Mesangial cell (primary cell): ENCODE measurements around the gene INTS1. TPM values are rescaled to one million over a fixed set of nuclear protein-coding genes. Genes with fewer than 3 reads are reported as not detected.

Experiments used
- total RNA-seq: library from RNA; depleted of rRNA; stranded (reverse); fragments of >200 nt; gene quantifications from 2 replicates; pipeline ENCODE4 v1.2.3, GENCODE V29; 2015

The INTS1 gene, protein sequence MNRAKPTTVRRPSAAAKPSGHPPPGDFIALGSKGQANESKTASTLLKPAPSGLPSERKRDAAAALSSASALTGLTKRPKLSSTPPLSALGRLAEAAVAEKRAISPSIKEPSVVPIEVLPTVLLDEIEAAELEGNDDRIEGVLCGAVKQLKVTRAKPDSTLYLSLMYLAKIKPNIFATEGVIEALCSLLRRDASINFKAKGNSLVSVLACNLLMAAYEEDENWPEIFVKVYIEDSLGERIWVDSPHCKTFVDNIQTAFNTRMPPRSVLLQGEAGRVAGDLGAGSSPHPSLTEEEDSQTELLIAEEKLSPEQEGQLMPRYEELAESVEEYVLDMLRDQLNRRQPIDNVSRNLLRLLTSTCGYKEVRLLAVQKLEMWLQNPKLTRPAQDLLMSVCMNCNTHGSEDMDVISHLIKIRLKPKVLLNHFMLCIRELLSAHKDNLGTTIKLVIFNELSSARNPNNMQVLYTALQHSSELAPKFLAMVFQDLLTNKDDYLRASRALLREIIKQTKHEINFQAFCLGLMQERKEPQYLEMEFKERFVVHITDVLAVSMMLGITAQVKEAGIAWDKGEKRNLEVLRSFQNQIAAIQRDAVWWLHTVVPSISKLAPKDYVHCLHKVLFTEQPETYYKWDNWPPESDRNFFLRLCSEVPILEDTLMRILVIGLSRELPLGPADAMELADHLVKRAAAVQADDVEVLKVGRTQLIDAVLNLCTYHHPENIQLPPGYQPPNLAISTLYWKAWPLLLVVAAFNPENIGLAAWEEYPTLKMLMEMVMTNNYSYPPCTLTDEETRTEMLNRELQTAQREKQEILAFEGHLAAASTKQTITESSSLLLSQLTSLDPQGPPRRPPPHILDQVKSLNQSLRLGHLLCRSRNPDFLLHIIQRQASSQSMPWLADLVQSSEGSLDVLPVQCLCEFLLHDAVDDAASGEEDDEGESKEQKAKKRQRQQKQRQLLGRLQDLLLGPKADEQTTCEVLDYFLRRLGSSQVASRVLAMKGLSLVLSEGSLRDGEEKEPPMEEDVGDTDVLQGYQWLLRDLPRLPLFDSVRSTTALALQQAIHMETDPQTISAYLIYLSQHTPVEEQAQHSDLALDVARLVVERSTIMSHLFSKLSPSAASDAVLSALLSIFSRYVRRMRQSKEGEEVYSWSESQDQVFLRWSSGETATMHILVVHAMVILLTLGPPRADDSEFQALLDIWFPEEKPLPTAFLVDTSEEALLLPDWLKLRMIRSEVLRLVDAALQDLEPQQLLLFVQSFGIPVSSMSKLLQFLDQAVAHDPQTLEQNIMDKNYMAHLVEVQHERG (N-terminal part only)
- 133 and 143 TPM in 2 replicates for total RNA-seq

DNA sequence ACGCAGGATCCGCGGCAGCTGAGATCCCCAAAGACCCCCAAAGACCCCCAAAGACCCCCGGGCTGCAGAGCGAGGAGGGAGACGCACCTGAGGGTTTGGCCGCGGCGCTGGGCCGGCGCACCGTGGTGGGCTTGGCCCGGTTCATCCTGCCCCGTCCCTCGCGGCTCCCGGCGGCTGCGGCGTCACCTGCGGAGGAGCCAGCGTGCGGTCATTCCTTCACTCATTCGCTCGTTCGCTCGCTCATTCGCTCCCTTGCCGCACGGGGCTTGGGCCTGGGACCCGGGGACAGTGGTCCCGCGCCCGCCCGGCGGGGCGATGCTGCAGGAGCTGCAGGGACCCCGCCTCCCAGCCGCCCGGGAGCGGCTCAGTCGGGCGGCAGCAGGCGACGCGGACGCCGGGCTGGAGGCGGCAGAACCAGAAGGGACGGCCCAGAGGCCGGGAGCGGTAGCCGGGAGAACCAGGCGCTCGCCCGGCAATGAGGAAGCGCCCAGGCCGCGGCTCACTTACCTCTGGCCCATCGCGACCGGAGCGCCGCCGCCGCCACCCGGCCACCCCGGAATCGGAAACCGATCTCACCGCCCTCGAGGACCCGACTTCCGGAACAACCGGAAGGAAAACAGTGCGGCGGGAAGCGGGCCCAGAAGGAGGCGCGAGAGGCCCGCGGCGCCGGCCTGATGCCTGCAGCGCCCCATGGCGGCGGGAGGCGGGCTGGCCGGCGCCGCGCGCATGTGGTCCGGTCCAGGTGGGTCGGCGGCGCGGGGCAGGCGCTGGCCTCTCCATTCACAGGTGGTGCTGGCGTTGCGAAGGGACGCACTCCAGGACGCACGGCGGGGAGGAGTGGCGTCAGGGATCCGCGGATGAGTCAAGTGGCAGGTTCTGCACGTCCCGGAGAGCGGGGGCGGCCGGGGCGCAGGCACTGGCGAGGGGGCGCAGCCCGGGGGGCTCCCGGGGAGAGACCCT, at the start of gene INTS1:
TSS of gene INTS1 (minus strand) at position 574 of the 960 bp plus-strand sequence. CDS start at position 145, 429 bp downstream.

DNA sequence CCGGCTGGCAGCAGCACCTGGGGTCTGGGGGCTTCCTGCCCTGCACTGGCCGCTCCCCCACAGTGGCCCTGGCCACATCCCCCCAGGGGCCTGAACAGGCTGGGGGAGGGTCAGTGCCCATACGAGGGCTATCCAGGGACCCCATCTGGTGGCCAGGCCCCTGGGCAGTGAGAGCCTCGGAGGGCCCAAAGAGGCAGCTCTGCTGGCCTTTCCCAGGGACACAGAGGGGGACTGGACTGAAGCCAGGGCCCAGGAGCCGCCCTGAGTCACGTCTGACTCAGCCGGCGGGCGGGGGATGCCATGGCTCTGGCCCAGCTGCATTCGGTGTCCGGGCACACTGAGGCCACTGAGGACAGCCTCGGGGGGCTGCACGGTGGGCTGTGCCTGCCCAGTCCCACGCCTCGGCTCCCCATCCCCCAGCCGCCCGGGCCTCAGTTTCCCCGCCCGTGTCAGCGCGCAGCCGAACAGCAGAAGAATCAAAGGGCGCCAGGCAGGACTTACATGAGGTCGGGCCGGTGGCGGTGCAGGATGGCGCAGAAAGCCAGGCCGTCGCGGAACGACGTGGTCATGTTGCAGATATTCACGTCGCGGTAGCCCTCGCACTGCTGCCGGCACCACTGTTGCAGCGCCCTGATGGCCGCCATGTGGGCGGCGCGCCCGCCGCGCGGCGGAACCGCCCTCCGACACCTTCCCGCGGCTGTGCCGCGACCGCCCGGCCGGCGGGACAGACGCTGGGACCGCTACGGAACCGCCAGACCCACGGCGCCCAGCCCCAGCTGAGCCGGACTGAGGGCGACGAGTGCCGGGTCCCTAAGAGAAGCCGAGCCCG, 45.3 kb downstream of the INTS1 start, which contains the start of gene MICALL2:
TSS of gene MICALL2 (minus strand) at position 788 of the 829 bp plus-strand sequence. CDS start at position 644, 144 bp downstream.

Other genes with a start within 250 kb of the INTS1 start
- 14.7 and 20.7 TPM in 2 replicates for gene MICALL2, start 44.9 kb downstream of the INTS1 start, total RNA-seq
- gene MAFK, start 26.3 kb upstream of the INTS1 start, total RNA-seq, result 10.3 and 21.8 TPM in 2 replicates
- 4.1 and 4.4 TPM in 2 replicates for gene TMEM184A, start 51.8 kb upstream of the INTS1 start, total RNA-seq
- 46.0 and 69.3 TPM in 2 replicates for gene PSMG3, start 65.6 kb upstream of the INTS1 start, total RNA-seq
- gene ELFN1, start 165.9 kb upstream of the INTS1 start, total RNA-seq, result 0.49 and 2.8 TPM in 2 replicates